Measurements from ENCODE around the gene KIF7.
"Not testable (repeated sequence)": the region's sequence is repeated elsewhere in the genome, so short reads cannot be mapped to it uniquely, and the experiment has no call there.

KIF7 gene, protein sequence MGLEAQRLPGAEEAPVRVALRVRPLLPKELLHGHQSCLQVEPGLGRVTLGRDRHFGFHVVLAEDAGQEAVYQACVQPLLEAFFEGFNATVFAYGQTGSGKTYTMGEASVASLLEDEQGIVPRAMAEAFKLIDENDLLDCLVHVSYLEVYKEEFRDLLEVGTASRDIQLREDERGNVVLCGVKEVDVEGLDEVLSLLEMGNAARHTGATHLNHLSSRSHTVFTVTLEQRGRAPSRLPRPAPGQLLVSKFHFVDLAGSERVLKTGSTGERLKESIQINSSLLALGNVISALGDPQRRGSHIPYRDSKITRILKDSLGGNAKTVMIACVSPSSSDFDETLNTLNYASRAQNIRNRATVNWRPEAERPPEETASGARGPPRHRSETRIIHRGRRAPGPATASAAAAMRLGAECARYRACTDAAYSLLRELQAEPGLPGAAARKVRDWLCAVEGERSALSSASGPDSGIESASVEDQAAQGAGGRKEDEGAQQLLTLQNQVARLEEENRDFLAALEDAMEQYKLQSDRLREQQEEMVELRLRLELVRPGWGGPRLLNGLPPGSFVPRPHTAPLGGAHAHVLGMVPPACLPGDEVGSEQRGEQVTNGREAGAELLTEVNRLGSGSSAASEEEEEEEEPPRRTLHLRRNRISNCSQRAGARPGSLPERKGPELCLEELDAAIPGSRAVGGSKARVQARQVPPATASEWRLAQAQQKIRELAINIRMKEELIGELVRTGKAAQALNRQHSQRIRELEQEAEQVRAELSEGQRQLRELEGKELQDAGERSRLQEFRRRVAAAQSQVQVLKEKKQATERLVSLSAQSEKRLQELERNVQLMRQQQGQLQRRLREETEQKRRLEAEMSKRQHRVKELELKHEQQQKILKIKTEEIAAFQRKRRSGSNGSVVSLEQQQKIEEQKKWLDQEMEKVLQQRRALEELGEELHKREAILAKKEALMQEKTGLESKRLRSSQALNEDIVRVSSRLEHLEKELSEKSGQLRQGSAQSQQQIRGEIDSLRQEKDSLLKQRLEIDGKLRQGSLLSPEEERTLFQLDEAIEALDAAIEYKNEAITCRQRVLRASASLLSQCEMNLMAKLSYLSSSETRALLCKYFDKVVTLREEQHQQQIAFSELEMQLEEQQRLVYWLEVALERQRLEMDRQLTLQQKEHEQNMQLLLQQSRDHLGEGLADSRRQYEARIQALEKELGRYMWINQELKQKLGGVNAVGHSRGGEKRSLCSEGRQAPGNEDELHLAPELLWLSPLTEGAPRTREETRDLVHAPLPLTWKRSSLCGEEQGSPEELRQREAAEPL (N-terminal part only)

GRCh38 chr15:89654847-89655805 is at the start of gene KIF7:
KIF7 (minus strand) TSS chr15:89655467; CDS start chr15:89652930, 2,537 bp downstream.
- DNase-seq, result peak in 9 of 56 donors; percentile 2 to 52 (median 16)

GRCh38 chr15:89704411-89704810 is 49.1 kb upstream of the KIF7 start:
- no peak for DNase-seq

DNA sequence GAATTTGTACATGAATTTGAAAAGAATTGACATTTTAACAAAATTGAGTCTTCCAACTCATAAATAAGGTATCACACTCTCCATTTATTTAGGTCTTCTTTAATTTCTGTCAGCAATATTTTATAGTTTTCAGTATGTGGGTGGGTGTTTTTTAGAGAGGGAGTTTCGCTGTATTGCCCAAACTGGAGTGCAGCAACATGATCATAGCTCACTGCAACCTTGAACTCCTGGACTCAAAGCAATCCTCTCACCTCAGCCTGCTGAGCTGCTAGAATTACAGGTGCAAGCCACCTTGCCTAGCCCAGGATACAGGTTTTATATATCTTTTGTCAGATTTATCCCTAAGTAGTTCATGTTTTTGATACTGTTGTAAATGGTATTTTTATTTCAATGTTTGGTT is 39.9 kb upstream of the KIF7 start:
- no peak for DNase-seq

DNA sequence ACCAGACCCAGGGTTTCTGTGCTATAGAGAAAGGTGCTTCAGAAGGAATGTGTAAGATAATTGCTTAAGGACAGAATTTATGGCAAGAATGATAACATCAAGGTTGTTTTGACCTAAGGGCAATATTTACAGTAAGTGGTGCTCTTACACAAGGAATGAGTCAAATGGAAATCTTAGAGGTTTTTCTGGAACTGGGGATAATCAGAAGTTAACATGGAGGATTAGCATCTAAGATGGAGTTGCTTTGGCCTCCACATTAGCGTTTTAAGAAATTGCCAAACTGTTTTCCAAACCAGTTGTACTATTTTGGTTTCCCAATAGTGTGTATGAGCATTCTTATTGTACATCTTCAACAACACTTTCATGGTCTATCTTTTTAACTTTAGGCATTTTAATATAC is 38.4 kb upstream of the KIF7 start:
- no peak for DNase-seq

- no peak for DNase-seq
These were observed 37.8 kb upstream of the KIF7 start for GRCh38 chr15:89693091-89693490.

DNA sequence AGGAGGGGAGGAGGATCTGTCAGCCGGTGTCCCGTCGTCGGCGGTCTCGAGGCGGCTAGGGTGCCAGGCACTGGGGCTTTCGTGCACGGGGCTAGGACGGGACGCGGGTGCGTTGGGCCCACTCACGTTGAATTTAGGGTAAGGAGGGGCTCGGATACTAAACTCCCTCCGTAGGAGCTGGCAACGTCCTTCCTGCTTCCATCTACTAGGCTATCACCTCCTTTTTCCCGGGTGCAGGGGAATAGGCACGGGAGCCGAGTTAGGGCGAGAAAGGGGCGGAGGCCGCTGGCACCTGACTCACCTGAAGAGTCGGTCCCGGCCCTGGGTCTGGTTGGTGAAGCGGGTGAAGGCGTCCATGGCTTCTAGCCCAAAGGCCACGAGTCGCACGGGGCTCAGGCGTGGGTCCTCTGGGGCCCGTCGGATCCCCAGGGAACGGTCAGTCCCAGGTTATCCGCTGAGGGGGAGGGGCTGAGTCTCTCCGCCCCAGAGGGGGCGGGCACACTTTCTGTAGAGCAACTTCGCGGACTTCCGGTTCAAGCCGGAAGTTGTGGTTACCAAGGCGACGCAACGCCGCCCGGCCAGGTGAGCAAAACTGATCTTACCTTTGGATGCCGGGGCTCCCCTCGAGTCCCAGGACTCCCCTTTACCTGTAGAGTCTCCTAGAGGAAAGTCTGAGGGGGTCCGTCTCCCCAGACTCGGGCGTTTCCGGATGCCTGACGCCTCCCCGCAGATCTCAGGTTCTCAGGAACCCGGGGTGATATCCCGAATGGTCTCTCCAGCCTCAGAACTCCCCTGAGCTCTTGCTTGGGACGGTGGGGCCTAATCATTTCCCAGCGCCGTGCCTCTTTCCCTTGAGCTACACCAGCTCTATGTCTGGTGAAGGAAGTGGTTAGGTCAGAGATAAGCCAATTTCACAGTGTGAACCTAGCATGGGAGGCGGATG is 35.3 kb upstream of the KIF7 start, which contains the start of the genes PEX11A and WDR93:
Gene PEX11A, minus strand, starts transcription at position 479 of the 943 bp plus-strand sequence. Its CDS starts 122 bp downstream, at position 357.
Gene WDR93, plus strand, starts transcription at position 536 of the 943 bp plus-strand sequence. CDS start 10,936 bp downstream, outside the sequence.
- DNase-seq, result peak in 45 of 56 donors; percentile 10 to 80 (median 48)

- not testable (repeated sequence) for DNase-seq
These were observed 34.6 kb upstream of the KIF7 start for GRCh38 chr15:89689930-89690275.

DNA sequence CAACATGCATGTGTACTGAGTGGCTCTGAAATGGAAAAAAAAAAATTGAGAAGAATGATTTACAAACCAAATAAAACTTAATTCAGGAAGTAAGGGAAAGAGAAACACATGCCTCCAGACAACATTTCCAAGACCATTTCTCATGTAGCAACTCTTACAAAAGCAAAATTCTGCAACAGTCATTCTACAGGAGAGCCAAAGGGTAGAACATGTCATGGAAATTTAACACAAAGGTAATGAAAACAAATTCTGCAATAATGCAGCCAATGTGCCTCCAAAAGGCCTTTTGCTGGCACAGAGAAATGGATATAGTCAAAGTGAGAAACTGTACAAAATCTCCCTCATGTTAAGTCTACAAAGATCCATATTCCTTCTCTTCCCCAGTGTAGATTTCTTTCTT is 31.3 kb upstream of the KIF7 start:
- DNase-seq, result no peak

- DNase-seq, result no peak
These were observed 30.7 kb upstream of the KIF7 start for GRCh38 chr15:89685995-89686394.

DNA sequence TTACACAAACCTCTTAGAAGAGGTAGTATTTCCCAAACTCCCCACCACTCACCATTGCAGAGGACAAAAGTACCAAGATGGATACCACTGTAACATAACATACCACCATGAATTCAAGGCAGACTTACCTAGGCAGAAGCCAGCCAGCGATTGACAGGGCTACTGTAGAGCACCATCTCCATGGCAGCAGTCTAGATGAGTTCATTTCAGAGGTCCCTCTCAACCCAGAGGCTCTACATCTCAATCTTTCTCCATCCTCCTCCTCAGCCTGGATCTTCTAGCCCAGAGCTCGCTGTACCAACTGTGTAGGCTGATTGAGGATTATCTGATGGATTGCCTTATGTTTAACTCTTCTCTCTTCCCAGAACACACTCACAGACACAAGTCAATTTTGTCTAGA is 25.9 kb upstream of the KIF7 start:
- no peak for DNase-seq

- DNase-seq, result peak in 17 of 56 donors; percentile 15 to 58 (median 34)
These were observed 25.1 kb upstream of the KIF7 start for GRCh38 chr15:89680282-89680873.

- no peak for DNase-seq
These were observed 23.9 kb upstream of the KIF7 start, which contains the start of gene PLIN1 for GRCh38 chr15:89679212-89679611. PLIN1 (minus strand) TSS chr15:89679367; CDS start chr15:89677489, 1,878 bp downstream.

DNA sequence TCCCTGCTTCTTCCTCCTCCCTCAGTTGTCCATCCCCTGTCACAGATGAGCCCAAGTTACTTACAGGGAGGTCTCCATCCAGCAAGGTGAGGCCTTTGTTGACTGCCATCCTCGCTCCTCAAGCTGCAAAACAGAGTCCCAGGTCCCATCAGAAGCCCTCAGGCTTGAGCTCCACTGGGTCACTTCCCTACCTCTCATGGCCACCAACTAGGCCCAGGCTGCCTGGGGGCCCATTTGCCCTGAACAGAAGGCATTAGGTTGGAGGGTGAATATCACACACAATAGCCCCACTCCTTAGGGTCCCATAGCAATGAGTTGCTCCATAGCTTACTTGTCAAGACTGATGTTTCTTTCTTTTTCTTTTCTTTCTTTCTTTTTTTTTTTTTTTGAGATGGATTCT is 22.1 kb upstream of the KIF7 start:
- DNase-seq, result no peak

DNA sequence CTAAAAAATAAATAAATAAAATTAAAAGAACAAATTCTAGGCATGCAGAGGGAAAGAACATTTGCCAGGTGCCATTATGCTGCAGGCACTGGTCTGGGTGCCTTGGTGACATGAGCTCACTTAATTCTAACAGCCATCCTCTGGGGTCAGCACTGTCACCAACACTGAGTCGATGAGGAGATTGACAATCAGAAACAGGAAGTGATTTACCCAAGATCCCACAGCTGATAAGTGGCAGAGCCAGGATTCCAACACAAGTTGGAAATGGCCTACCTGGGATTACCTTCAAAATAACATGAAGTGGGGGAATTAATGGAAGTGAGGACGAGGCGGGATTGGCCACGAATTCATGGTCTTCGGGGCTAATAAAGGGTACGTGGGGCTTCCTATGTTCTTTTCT is 20.3 kb upstream of the KIF7 start:
- DNase-seq, result no peak

DNA sequence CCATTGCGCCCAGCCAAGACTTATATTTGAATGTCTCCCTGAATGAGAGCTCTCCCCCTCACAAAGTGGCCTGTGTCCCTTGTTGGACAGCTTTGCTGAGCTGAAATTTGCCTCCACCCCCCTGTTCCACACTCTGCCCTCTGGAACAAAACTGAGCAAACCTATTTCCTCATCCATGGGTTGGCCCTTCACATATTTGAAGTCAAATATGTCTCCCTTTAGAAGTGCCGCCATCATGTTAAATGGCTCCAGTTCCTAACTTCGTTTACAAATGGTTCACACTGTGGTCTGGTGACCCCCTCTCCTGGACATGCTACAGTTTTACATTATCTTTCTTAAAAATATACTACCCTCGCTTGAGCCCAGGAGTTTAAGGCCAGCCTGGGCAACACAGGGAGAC is 19.3 kb upstream of the KIF7 start:
- DNase-seq, result no peak

- peak in 3 of 56 donors; percentile 13 to 20 (median 15) for DNase-seq
These were observed 17.9 kb upstream of the KIF7 start for GRCh38 chr15:89673165-89673512.

DNA sequence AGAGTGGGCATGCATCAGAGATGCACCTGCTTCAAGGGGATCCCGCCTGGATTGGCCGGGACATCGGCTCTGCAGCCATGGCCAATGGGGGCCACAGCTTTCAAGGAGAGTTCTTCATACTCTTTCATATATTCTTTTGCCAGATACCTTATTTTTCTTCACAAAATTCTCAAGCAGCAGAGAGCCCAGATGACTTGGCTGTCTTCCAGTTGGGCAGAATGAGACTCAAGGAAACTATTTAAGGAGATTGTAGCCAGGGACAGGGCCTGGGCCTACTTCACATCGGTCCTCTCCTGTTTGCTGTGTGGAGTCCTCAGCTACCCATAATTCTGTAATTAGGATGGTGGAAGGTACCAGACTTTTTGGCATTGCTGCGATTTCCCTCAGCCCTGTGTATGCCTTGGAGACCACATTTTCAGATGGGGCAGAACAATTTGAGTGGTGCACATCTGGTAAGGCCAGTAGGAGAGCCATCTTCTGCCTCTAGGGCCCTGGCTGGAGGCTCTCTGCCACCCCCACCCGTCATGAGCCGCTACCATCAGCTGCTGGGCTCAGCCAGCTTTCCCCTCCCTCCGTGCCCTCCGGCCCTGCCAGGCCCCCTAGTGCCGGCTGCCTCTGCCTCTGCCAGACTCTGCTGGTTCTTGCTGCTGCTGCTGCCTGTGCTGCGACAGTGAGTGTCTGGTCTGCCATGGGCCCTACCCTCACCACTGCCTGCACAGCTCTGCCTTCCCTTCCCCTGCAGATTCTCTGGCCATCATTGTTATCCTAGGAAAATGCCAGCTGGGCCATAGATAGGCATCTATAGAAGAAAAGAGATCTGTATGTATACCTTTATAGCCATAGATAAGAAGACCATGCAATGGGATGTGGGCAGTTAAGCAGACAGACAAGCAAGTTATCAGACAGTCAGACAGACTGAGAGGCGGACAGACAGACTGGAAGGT is 17.2 kb upstream of the KIF7 start:
- peak in 8 of 56 donors; percentile 14 to 39 (median 28) for DNase-seq

Data from nucleus accumbens (tissue), 56 donors.